H1 (cell line): Measurements from ENCODE around the gene NFYB.

Experiments used
- BACH1 ChIP-seq: IDR thresholded peaks from 2 replicates; pipeline ENCODE4 v1.6.1; 2012; ENCODE audit warnings: low read length, improper control_type of control experiment
- CHD2 ChIP-seq: IDR thresholded peaks from 2 replicates; pipeline ENCODE4 v1.6.1; 2012; ENCODE audit warnings: low read length, improper control_type of control experiment
- EP300 ChIP-seq, 2 experiments: IDR thresholded peaks; 1 replicate in 1 of 2; 2 replicates in 1 of 2; pipeline ENCODE4 v1.6.1; 2011 to 2012; ENCODE audit warnings: low read depth in 2 of 2, low read length in 2 of 2, mild to moderate bottlenecking in 2 of 2, borderline replicate concordance in 1 of 2, inconsistent platforms in 1 of 2, moderate library complexity in 1 of 2
- EZH2 ChIP-seq: fragments of 200-600 bp; sonication (generic); IDR thresholded peaks from 2 replicates; pipeline ENCODE4 v1.7.1; 2012; ENCODE audit warnings: low read depth, mild to moderate bottlenecking, moderate library complexity, low read length, inconsistent platforms; ENCODE audit not compliant: severe bottlenecking
- GABPA ChIP-seq: IDR thresholded peaks from 2 replicates; pipeline ENCODE4 v1.6.1; 2011; ENCODE audit warnings: mild to moderate bottlenecking, low read length, moderate library complexity, borderline replicate concordance; ENCODE audit not compliant: insufficient read depth
- GTF2F1 ChIP-seq: IDR thresholded peaks from 2 replicates; pipeline ENCODE4 v1.6.1; 2012; ENCODE audit warnings: low read depth, low read length, improper control_type of control experiment, borderline replicate concordance
- POLR2A ChIP-seq, 2 experiments: IDR thresholded peaks; 1 replicate in 1 of 2; 2 replicates in 1 of 2; pipeline ENCODE4 v1.6.1; 2011; ENCODE audit warnings: low read depth in 2 of 2, low read length in 2 of 2, mild to moderate bottlenecking in 2 of 2; ENCODE audit errors: control extremely low read depth in 1 of 2
- RAD21 ChIP-seq, 2 experiments: IDR thresholded peaks in 1 of 2; conservative IDR thresholded peaks in 1 of 2; 2 replicates each; pipeline ENCODE4 v1.6.1; 2011; ENCODE audit warnings: low read depth in 2 of 2, low read length in 2 of 2, improper control_type of control experiment in 1 of 2, inconsistent platforms in 1 of 2, mild to moderate bottlenecking in 1 of 2, moderate library complexity in 1 of 2
- RFX5 ChIP-seq: IDR thresholded peaks from 2 replicates; pipeline ENCODE4 v1.6.1; 2011; ENCODE audit warnings: low read depth, low read length, improper control_type of control experiment, borderline replicate concordance
- RXRA ChIP-seq: IDR thresholded peaks from 2 replicates; pipeline ENCODE4 v1.6.1; 2011; ENCODE audit warnings: low read depth, mild to moderate bottlenecking, low read length, moderate library complexity; ENCODE audit not compliant: insufficient read depth
- SP1 ChIP-seq: IDR thresholded peaks from 2 replicates; pipeline ENCODE4 v1.6.1; 2011; ENCODE audit warnings: low read depth, low read length
- TEAD4 ChIP-seq: IDR thresholded peaks from 2 replicates; pipeline ENCODE4 v1.6.1; 2012; ENCODE audit warnings: low read depth, low read length, inconsistent platforms, mixed read lengths
- ZNF274 ChIP-seq: IDR thresholded peaks from 2 replicates; pipeline ENCODE4 v1.7.0; 2012; ENCODE audit warnings: low read length, borderline replicate concordance; ENCODE audit errors: extremely low read depth
- TF ChIP-seq, protein P1 (sequence below), 3 experiments: IDR thresholded peaks; 1 replicate in 2 of 3; 2 replicates in 1 of 3; pipeline versions ENCODE4 v1.5.1 to v1.6.1; 2011; ENCODE audit warnings: low read length in 3 of 3, mild to moderate bottlenecking in 3 of 3, inconsistent platforms in 2 of 3, low read depth in 1 of 3, moderate library complexity in 1 of 3; ENCODE audit not compliant: insufficient read depth in 1 of 3; ENCODE audit errors: control extremely low read depth in 1 of 3

DNA sequence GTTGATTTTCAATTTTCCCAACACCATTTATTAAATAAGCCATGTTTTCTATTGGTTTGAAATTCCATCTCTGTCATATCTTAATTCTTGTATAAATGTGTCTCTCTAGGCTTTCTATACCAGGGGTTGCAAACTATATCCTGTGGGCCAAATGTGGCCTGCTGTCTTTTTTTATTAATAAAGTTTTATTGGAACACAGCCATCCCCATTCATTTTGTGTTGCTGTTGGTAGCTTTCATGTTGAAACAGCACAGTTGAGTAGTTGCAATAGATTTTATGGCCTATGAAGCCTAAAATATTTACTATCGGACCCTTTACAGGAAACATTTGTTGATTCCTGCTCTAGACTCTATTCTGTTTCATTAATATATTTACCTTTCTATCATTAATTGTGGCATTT is 64.3 kb downstream of the NFYB start:
- TF ChIP-seq, protein P1, sequence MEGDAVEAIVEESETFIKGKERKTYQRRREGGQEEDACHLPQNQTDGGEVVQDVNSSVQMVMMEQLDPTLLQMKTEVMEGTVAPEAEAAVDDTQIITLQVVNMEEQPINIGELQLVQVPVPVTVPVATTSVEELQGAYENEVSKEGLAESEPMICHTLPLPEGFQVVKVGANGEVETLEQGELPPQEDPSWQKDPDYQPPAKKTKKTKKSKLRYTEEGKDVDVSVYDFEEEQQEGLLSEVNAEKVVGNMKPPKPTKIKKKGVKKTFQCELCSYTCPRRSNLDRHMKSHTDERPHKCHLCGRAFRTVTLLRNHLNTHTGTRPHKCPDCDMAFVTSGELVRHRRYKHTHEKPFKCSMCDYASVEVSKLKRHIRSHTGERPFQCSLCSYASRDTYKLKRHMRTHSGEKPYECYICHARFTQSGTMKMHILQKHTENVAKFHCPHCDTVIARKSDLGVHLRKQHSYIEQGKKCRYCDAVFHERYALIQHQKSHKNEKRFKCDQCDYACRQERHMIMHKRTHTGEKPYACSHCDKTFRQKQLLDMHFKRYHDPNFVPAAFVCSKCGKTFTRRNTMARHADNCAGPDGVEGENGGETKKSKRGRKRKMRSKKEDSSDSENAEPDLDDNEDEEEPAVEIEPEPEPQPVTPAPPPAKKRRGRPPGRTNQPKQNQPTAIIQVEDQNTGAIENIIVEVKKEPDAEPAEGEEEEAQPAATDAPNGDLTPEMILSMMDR (IDR thresholded peaks at IDR 0.05; ENCODE audit: control extremely low read depth in 1 of 3, insufficient read depth in 1 of 3, low read depth in 1 of 3, low read length in 3 of 3): no peak
- TF ChIP-seq EP300 (IDR thresholded peaks at IDR 0.05; ENCODE audit: borderline replicate concordance in 1 of 2, low read depth in 2 of 2, low read length in 2 of 2): no peak
- TF ChIP-seq ZNF274: no peak
- no peak for TF ChIP-seq EZH2
- no peak for TF ChIP-seq CHD2
- TF ChIP-seq GABPA: no peak
- no peak for TF ChIP-seq BACH1
- TF ChIP-seq RFX5: no peak
- TF ChIP-seq RAD21 (IDR thresholded peaks at IDR 0.05 in 1 of 2, conservative IDR thresholded peaks at IDR 0.05 in 1 of 2; ENCODE audit: low read depth in 2 of 2, low read length in 2 of 2): no peak
- TF ChIP-seq RXRA: no peak
- no peak for TF ChIP-seq SP1
- TF ChIP-seq GTF2F1: no peak
- no peak for TF ChIP-seq POLR2A (IDR thresholded peaks at IDR 0.05; ENCODE audit: control extremely low read depth in 1 of 2, low read depth in 2 of 2, low read length in 2 of 2)
- TF ChIP-seq TEAD4: no peak
